ENCODE measurements around the gene STAM. TPM values are rescaled to one million over a fixed set of nuclear protein-coding genes. Genes with fewer than 3 reads are reported as not detected.

Gene STAM
- total and polyA plus RNA-seq, 10 of the 15 experiments (the other 5 are each of a cell fraction or from before 2014, with no cell fraction given), result 8.8 to 15.9 (median 14.4) TPM

GRCh38 chr10:17734432-17735080, 90.6 kb downstream of the STAM start:
- RAD21 ChIA-PET (ENCODE audit: unreplicated experiment), result no interaction called here
- no TSS peak for BruUV-seq (replicated peaks)
- Histone ChIP-seq H2AFZ (ENCODE audit: control insufficient read depth, low read depth, low read length) (no peak overlapping the region), H3K9me3 (replicated peaks; ENCODE audit: control insufficient read depth, insufficient read depth, low read length) (no peaks in the 10 kb centered on the region), H3K27ac (ENCODE audit: control insufficient read depth, insufficient read depth) (no peak overlapping the region), H3K9ac (ENCODE audit: control insufficient read depth, insufficient read depth, low read length) (no peak overlapping the region), H3K36me3 (ENCODE audit: control insufficient read depth in 2 of 2, insufficient read depth in 2 of 2, low read length in 1 of 2) (no peaks in the 10 kb centered on the region), H3K4me3 (no peak overlapping the region), H3K4me2 (ENCODE audit: control insufficient read depth, insufficient read depth) (no peak overlapping the region), H3K4me1 (ENCODE audit: control insufficient read depth, insufficient read depth, low read length) (no peaks in the 10 kb centered on the region), H3K79me2 (ENCODE audit: control insufficient read depth, insufficient read depth, low read length) (no peaks in the 10 kb centered on the region), H4K20me1 (ENCODE audit: control insufficient read depth, insufficient read depth) (no peaks in the 10 kb centered on the region), H3K27me3 (replicated peaks in 1 of 2; ENCODE audit: control insufficient read depth in 2 of 2, insufficient read depth in 2 of 2, low read length in 1 of 2) (no peaks in the 10 kb centered on the region)
- intact Hi-C loops (cut with micrococcal nuclease; ENCODE audit: unreplicated experiment), result loop anchor here (5.0 kb wide), 1 partner anchor 483 kb away; no protein-coding TSS in a partner anchor
- FAIRE-seq, result no peak
- 75% methylated on average over 9 of the region's 9 CpGs for WGBS (ENCODE audit: insufficient coverage, insufficient replicate concordance, low lambda C conversion rate, missing lambda C conversion rate)
- CTCF ChIA-PET, result interaction anchor here (0.9 to 2.4 kb wide), 4 partner anchors 11 to 483 kb away, joined by 3 to 5 read pairs (median 3); no protein-coding TSS in a partner anchor
- SMC1A ChIA-PET (ENCODE audit: uncharacterized antibody, unreplicated experiment), result interaction anchor here (0.8 kb wide), 1 partner anchor 20 kb away, joined by 3 read pairs; no protein-coding TSS in a partner anchor
- in situ Hi-C loops (cut with MboI), result loop anchor here (25.0 kb wide), 1 partner anchor 897 kb away; no protein-coding TSS in a partner anchor
- DNase-seq (ENCODE audit: low read depth, low spot score), result no peak
- POLR2A ChIA-PET, result no interaction called here
- ATAC-seq, result no peak
- TF ChIP-seq PRDM15 (CRISPR knock-in tag; IDR thresholded peaks at IDR 0.05) (no peak), RBBP5 (conservative IDR thresholded peaks at IDR 0.05) (no peak), E2F8 (IDR thresholded peaks at IDR 0.05; ENCODE audit: low read depth, partially characterized antibody) (no peak), NR2F1 (conservative IDR thresholded peaks at IDR 0.05) (no peak), BACH1 (IDR thresholded peaks at IDR 0.05; ENCODE audit: borderline replicate concordance) (no peak), CHD4 (IDR thresholded peaks at IDR 0.05) (no peak), BMI1 (IDR thresholded peaks at IDR 0.05; ENCODE audit: borderline replicate concordance) (no peak), SREBF1 (IDR thresholded peaks at IDR 0.05; ENCODE audit: low read length) (no peak), SKIL (IDR thresholded peaks at IDR 0.05; ENCODE audit: low read depth, poor library complexity, severe bottlenecking) (no peak), IKZF1 (conservative IDR thresholded peaks at IDR 0.05) (no peak), ZNF622 (IDR thresholded peaks at IDR 0.05) (no peak), RELB (IDR thresholded peaks at IDR 0.05; ENCODE audit: low read depth) (no peak), ZNF384 (IDR thresholded peaks at IDR 0.05; ENCODE audit: borderline replicate concordance, low read depth, low read length) (no peak), MTA3 (IDR thresholded peaks at IDR 0.05; ENCODE audit: borderline replicate concordance, low read length) (no peak)
